Measurements from ENCODE around the gene HOXC11.

The HOXC11 gene

DNA sequence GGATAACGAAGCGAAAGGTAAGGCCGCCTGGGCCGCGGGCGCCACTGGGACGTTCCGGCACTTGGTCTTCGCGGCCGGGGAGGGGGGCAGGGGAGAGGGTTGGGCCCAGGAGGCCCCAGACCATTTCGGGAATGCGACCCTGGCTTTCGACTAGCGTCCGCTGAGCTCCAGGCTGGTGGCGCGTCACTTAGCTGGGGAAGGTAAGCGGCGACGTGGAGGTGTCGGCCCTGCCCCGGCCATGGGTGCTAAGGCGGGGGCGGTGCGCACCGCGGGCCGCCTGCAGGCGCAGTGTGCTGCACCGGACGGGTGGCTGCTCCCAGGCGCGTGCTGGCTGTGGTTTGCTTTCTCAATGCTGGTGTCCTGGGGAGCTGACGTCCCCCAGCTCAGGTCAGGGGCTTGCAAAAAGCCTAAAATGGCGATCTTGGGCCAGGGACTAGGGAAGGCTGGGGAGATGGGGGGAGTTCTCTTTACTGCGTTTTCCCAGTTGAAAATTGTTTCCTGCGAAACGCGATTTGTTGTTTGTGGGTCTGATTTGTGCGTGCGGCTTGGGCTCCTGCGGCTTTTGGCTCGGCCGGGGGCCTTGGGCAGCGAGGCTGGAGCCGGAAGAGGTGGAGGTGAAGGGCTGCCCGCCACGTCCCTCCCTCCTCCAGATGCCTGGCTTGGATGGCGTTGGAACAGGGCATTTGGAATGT lies 13.2 kb downstream of the HOXC11 start:
- TF ChIP-seq POLR2AphosphoS5 (IDR thresholded peaks at IDR 0.05; ENCODE audit: low read depth, low read length) (no peak), POLR2A (IDR thresholded peaks at IDR 0.05; ENCODE audit: low read depth, low read length) (no peak), TAF1 (IDR thresholded peaks at IDR 0.05; ENCODE audit: borderline replicate concordance, low read depth, low read length) (no peak)
- FAIRE-seq (no peak), DNase-seq (ENCODE audit: insufficient read length) (no peak)

DNA sequence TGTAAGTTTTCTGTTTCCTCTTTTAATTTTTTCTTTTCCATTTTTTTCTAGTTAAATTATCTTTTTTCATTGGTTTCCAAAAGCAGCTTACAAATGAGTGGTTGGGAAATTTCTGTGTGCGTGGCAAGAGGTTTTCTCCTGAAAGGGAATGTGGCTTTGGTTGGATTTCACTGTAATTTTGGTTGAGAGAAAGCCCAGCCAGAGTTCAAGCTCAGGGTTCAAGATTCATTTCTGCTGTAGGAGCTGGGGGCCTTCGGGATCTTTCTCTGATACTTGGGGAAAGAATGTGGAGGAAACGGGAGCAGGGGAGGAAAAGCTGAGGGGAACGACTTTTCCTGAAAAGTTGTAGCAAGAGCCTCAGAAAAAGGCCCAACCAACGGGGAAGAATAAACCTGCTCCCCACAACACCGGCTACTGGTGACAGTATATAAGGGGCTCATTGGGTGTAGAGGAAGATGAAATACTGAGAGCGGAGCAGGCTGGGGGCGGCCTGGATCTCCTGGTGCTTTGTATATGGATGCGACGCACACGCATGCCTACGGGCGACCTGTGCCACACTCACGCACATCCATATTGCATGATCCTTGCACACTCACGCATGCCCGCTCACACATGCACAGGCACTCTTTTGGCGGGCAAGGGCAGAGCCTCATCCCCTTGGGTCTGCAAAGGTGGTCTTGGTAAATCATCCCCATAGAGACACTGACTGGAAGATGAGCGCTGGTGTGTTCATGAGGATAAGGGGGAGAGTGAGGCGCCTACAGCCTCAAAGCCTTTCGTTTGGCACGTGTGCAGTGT lies 14.0 kb downstream of the HOXC11 start:
- TF ChIP-seq TAF1 (IDR thresholded peaks at IDR 0.05; ENCODE audit: borderline replicate concordance, low read depth, low read length): no peak
- no peak for TF ChIP-seq POLR2AphosphoS5 (IDR thresholded peaks at IDR 0.05; ENCODE audit: low read depth, low read length)
- no peak for TF ChIP-seq POLR2A (IDR thresholded peaks at IDR 0.05; ENCODE audit: low read depth, low read length)
- FAIRE-seq (no peak), DNase-seq (ENCODE audit: insufficient read length) (no peak)

DNA sequence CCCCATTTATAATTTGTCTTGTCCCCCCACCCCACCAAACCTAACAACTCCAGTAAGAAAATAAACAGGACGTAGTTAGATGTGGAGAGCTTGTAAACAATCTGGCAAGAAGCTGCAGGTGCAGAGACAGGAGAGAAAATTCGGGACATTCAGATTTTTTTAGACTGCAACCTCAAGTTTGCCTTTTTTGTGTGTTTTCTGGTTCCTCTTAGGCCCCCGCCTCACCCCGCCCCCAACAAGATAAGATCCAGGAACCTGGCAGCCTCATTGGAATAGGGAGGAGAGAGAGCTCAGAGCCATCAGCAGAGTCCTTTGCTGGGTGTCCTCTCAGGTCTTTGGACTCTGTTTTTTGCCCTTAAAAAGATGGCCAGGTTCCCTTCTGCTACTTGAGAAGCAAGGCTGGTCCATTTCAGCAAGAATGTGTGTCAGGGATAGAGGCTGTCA lies 14.9 kb downstream of the HOXC11 start:
- FAIRE-seq (no peak), DNase-seq (ENCODE audit: insufficient read length) (no peak)
- TF ChIP-seq POLR2AphosphoS5 (IDR thresholded peaks at IDR 0.05; ENCODE audit: low read depth, low read length) (no peak), POLR2A (IDR thresholded peaks at IDR 0.05; ENCODE audit: low read depth, low read length) (no peak), TAF1 (IDR thresholded peaks at IDR 0.05; ENCODE audit: borderline replicate concordance, low read depth, low read length) (no peak)

DNA sequence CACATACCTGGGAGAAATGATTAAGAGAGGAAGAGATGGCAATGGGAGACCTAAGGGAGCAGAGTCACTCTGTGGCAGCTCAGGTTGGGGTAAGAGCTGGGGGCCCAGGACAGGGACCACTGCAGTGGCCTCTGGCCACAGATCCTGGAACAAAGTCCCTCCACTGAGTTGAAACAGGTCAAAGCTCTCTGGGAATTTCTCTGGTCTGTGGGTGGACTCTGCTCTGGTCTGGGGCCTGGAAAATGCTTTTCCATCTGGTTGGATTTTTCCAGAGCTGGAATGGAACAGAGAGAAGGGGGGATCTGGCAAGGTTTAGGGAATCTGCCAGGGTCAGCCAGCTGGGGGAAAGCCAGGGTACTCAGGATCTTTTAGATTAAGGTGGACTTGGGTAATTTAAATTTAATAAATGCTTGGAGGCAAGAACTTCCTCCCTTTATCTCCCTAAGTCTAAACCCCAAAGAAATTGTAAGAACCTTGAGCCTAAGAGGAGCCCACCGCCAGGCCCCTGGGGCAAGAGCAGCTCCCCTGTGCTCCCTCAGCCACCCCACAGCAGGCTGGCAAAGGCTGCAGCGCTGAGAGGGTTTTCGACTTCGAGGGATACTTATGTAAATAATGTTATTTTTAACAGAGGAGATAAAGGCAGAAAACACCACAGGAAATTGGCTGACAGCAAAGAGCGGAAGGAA lies 15.8 kb downstream of the HOXC11 start:
- no peak for FAIRE-seq
- no peak for DNase-seq (ENCODE audit: insufficient read length)
- TF ChIP-seq POLR2AphosphoS5 (IDR thresholded peaks at IDR 0.05; ENCODE audit: low read depth, low read length): no peak
- no peak for TF ChIP-seq POLR2A (IDR thresholded peaks at IDR 0.05; ENCODE audit: low read depth, low read length)
- no peak for TF ChIP-seq TAF1 (IDR thresholded peaks at IDR 0.05; ENCODE audit: borderline replicate concordance, low read depth, low read length)

DNA sequence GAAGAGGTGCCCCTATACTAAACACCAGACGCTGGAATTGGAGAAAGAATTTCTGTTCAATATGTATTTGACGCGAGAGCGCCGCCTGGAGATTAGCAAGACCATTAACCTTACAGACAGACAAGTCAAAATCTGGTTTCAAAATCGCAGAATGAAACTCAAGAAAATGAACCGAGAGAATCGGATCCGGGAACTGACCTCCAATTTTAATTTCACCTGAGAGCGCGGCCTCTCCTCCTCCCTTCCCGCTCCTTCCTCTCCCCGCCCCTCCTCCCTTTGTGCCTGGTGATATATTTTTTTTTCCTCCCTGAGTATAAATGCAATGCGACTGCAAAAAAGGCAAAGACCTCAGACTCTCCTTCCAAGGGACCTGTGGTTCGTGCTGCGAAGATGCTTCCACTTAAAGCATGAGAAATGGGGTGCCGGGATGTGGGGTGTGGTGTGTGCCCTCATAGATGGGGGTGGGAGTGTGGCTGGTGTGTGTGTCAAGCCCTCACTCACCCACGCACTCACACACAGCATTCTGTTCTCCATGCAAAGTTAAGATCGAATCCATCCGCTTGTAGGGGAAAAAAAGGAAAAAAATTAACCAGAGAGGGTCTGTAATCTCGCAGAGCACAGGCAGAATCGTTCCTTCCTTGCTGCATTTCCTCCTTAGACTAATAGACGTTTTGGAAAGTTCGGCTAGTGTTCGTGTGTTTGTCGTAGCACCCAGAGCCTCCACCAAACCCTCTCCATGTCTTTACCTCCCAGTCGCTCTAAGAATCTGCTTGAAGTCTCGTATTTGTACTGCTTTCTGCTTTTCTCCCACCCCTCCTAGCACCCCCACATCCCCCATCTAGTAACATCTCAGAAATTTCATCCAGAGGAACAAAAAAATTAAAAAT lies 16.5 kb downstream of the HOXC11 start:
- TF ChIP-seq POLR2A (IDR thresholded peaks at IDR 0.05; ENCODE audit: low read depth, low read length): no peak
- FAIRE-seq: peak; percentile 92
- no peak for DNase-seq (ENCODE audit: insufficient read length)

DNA sequence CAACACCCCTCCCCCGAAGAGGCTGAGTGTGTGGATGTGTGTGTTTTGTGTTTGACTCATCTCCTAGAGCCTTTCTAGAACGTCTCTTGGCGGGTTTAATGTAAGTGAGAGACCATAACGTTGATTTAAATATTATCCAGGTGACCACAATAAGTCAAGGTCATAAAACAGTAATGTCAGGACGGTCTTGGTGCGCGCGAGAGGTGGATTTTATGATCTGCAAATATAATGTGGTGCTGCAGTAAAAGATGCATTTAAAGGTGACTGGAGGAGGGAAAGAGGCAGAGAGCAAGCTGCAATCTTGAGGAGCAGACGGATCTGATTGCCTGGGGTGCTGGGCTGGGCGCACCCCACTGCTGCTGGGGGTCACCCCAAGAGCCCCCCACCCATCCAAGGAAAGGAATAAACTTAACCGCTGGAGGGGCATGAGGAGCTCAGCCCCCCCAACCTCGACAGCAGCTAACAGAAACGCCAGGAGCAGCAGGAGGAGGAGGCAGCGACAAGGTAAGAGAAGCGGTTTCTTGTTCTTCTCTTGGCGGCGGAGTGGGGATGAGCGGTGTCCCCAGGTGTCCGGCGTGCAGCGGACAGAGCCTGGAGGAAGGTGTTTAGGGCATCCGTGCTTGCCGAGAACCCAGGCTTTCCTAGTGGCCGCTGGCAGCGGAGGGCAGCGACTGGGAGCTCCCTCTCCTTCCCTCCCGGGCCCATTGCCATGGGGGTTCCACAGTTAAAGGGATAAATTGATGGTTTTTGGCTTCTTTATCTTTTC lies 17.6 kb downstream of the HOXC11 start:
- no peak for TF ChIP-seq TAF1 (IDR thresholded peaks at IDR 0.05; ENCODE audit: borderline replicate concordance, low read depth, low read length)
- TF ChIP-seq POLR2AphosphoS5 (IDR thresholded peaks at IDR 0.05; ENCODE audit: low read depth, low read length): no peak
- no peak for TF ChIP-seq POLR2A (IDR thresholded peaks at IDR 0.05; ENCODE audit: low read depth, low read length)

DNA sequence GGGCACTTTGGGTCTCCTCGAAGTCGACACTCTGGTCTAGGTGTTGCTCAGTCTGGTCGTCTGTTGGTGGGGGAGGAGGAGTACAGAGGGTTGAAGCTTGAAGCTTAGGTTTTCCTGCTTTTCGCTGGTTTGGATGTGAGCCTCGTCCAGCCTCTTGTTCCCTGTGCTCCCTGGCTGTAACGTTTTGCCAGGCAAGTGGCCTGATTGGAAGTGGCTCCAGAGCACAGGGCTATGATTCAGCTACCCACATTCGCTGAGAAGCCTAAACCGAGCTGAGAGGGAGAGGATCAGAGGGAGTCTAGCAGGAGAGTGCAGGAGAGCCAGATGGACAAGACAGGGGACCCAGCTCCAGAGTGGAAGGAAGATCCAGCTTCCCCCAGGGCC lies 18.1 kb downstream of the HOXC11 start:
- FAIRE-seq (no peak), DNase-seq (ENCODE audit: insufficient read length) (no peak)
- TF ChIP-seq POLR2A (IDR thresholded peaks at IDR 0.05; ENCODE audit: low read depth, low read length) (no peak), TAF1 (IDR thresholded peaks at IDR 0.05; ENCODE audit: borderline replicate concordance, low read depth, low read length) (no peak), POLR2AphosphoS5 (IDR thresholded peaks at IDR 0.05; ENCODE audit: low read depth, low read length) (no peak)

More for the DNA sequence above, 17.6 kb downstream of the HOXC11 start:
- FAIRE-seq: no peak
- no peak for DNase-seq (ENCODE audit: insufficient read length)

DNA sequence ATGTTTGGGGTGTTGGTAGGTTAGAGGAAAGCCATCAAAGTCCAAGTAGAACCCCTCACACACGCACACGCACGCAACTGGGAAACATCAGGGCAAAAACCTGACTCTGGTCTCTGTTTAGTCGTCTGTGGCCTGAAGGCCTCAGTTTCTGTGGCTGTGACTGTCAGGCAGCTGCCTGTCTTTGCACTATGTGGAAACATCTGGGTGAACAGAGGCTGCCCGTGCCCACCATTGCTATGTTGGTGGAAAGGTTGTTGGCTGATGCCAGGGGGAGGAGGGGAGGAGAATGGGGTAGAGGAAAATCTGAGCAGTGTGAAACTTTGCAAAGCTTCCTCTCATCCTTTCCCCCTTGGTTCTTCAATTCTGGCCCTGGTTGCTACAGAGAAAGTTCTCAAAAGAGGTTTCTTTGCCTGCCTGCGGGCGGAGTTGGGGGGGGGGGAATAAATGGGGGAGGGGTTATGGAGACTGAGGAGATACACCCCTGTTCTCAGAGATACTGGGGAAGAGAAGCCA lies 19.5 kb downstream of the HOXC11 start:
- DNase-seq (ENCODE audit: insufficient read length) (no peak), FAIRE-seq (no peak)
- TF ChIP-seq POLR2A (IDR thresholded peaks at IDR 0.05; ENCODE audit: low read depth, low read length) (no peak), TAF1 (IDR thresholded peaks at IDR 0.05; ENCODE audit: borderline replicate concordance, low read depth, low read length) (no peak), POLR2AphosphoS5 (IDR thresholded peaks at IDR 0.05; ENCODE audit: low read depth, low read length) (no peak)

DNA sequence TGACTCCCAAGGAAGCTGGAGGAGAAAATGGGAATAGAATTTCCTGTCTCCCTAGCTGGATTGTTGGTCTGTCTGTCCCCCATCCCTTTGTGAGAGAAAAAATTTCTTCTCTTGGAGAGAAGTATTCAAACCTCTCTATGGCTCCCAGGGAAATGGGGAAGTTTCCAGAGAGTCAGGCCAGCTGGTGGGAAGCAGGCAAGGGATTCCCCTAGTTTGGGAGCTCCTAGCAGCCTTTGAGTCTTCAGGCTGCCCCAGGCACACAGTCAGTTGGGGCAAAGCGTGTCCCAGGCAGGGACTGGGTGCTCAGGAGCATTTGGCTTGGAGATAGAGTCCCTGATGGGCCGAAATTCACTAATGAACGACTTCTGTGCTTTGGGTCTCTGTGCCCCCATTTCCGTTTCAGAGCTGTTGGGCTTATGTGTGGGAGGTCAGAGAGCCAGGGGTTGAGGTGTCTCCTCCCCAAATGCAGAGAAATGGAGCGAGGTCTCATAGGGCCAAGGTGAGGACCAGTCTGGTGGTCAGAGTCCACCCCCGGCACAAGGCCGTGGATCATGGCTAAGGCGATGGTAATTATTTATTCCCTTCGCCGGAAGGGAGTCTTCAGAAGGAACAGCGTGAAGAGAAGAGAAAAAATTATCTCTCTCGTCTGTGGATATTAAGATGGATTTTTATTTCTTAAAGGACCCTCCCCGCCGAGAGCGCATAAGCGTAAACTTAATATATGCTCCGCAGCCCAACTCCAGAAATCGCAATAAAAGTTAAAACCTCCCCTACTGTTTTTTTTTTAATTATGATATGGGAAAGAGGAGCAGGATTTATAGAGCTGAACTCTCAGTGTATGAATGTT lies 20.5 kb downstream of the HOXC11 start:
- FAIRE-seq (no peak), DNase-seq (ENCODE audit: insufficient read length) (no peak)
- TF ChIP-seq POLR2AphosphoS5 (IDR thresholded peaks at IDR 0.05; ENCODE audit: low read depth, low read length) (no peak), TAF1 (IDR thresholded peaks at IDR 0.05; ENCODE audit: borderline replicate concordance, low read depth, low read length) (no peak), POLR2A (IDR thresholded peaks at IDR 0.05; ENCODE audit: low read depth, low read length) (no peak)

DNA sequence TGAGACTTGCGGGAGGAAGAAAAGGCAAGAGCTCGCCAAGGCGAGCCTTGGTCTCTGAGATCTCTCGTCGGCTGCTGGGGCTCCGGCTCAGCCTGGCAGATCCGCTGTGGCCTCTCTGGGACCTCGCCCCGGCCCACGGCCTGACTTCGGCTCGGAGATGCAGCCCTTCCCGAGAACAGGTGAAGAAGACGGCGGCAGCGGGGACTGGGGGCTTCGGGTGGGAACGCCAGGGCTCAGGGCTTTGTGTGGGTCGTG lies 21.0 kb downstream of the HOXC11 start:
- no peak for DNase-seq (ENCODE audit: insufficient read length)
- TF ChIP-seq POLR2A (IDR thresholded peaks at IDR 0.05; ENCODE audit: low read depth, low read length) (no peak), TAF1 (IDR thresholded peaks at IDR 0.05; ENCODE audit: borderline replicate concordance, low read depth, low read length) (no peak), POLR2AphosphoS5 (IDR thresholded peaks at IDR 0.05; ENCODE audit: low read depth, low read length) (no peak)
- FAIRE-seq: no peak

Data from GM12892 (cell line).